Natural killer cell (primary cell): ENCODE measurements around the gene C13orf42. TPM values are rescaled to one million over a fixed set of nuclear protein-coding genes. Genes with fewer than 3 reads are reported as not detected.

Source experiments
- ATAC-seq, 3 donors: fragments of 150-1000 bp in 2 of 3; fragments of 200-7000 bp in 1 of 3; cut with Tn5 transposase; 1 replicate in 1 of 3; 2 replicates in 2 of 3; pipeline ENCODE4 v1.10.0; 2021; ENCODE audit warnings: mild to moderate bottlenecking in 2 of 3, moderate library complexity in 2 of 3
- DNase-seq, 2 donors: peaks; one replicate each; pipeline versions ENCODE4 v3.0.0 to v3.0.0-alpha.2; 2013 to 2021; ENCODE audit warnings: mixed read lengths in 1 of 2
- H3K27ac ChIP-seq: one replicate; pipeline ENCODE4 v1.5.1; 2013; ENCODE audit warnings: mild to moderate bottlenecking, low read length
- H3K27me3 ChIP-seq: one replicate; pipeline ENCODE4 v1.6.1; 2013; ENCODE audit warnings: low read length; ENCODE audit not compliant: control insufficient read depth, insufficient read depth
- H3K36me3 ChIP-seq: one replicate; pipeline ENCODE4 v1.6.1; 2013; ENCODE audit warnings: low read length; ENCODE audit not compliant: control insufficient read depth, insufficient read depth
- H3K4me1 ChIP-seq: one replicate; pipeline ENCODE4 v1.6.1; 2013; ENCODE audit warnings: low read length; ENCODE audit not compliant: control insufficient read depth, insufficient read depth
- H3K4me3 ChIP-seq: one replicate; pipeline ENCODE4 v1.5.1; 2013; ENCODE audit warnings: low read length
- H3K9me3 ChIP-seq: one replicate; pipeline ENCODE4 v1.6.1; 2013; ENCODE audit warnings: low read length; ENCODE audit not compliant: control insufficient read depth, insufficient read depth
- H3K27ac Mint-ChIP-seq, 2 donors: one replicate each; pipeline ENCODE4 v1.8.0; 2022; ENCODE audit warnings: mild to moderate bottlenecking in 2 of 2, mixed read lengths in 2 of 2, moderate library complexity in 1 of 2
- H3K27me3 Mint-ChIP-seq, 2 donors: one replicate each; pipeline ENCODE4 v1.8.0; 2022; ENCODE audit warnings: low read depth in 2 of 2, mixed read lengths in 2 of 2
- H3K36me3 Mint-ChIP-seq: one replicate; pipeline ENCODE4 v1.8.0; 2022; ENCODE audit warnings: mixed read lengths
- H3K4me1 Mint-ChIP-seq, 2 donors: one replicate each; pipeline ENCODE4 v1.8.0; 2022; ENCODE audit warnings: mixed read lengths in 2 of 2
- H3K4me3 Mint-ChIP-seq: one replicate; pipeline ENCODE4 v1.8.0; 2022; ENCODE audit warnings: mild to moderate bottlenecking, moderate library complexity, mixed read lengths
- H3K9me3 Mint-ChIP-seq, 2 donors: one replicate each; pipeline ENCODE4 v1.8.0; 2022; ENCODE audit warnings: mixed read lengths in 2 of 2
- CTCF ChIP-seq: fragments of 200-600 bp; IDR thresholded peaks from one replicate; pipeline ENCODE4 v1.8.0; 2022; ENCODE audit warnings: antibody characterized with exemption
- WGBS: methylation state at CpG from one replicate; pipeline ENCODE4 v1.1.7; 2013; ENCODE audit warnings: missing lambda C conversion rate; ENCODE audit not compliant: insufficient coverage; 5-methylcytosine and 5-hydroxymethylcytosine counted together
- intact Hi-C: fragments of 100-400 bp; cut with micrococcal nuclease; formaldehyde crosslinking; loops from one replicate; pipeline ENCODE4 v1.14.2; 2022
- total RNA-seq, 4 donors: library from RNA; stranded (reverse); fragments of 120-200 nt in 1 of 4; gene quantifications; one replicate each; pipeline versions ENCODE4 v1.2.3 to v1.2.4, GENCODE V29; 2013 to 2022

Gene C13orf42
- total RNA-seq, 3 donors from 2014 or later (not counting 1 experiment from before 2014, with no cell fraction given) = not detected

- Histone ChIP-seq H3K36me3 (no peaks in the 10 kb centered on the region), H3K9me3 (no peaks in the 10 kb centered on the region), H3K27ac (peak overlapping the region; percentile 31), H3K27me3 (no peaks in the 10 kb centered on the region), H3K4me1 (peaks cover 26% of the 10 kb centered on the region), H3K4me3 (no peak overlapping the region)
- peak overlapping the region in 1 of 2 donors; percentile 18 for H3K27ac Mint-ChIP-seq
- no peaks in the 10 kb centered on the region for H3K36me3 Mint-ChIP-seq
- TF ChIP-seq CTCF = no peak
- peak in 1 of 2 donors; percentile 14 for DNase-seq
- peaks cover 14 to 28% of the 10 kb centered on the region in 2 donors for H3K27me3 Mint-ChIP-seq
- ATAC-seq = peak; percentile 66 to 69 (median 67)
- H3K4me3 Mint-ChIP-seq = no peak overlapping the region
- H3K9me3 Mint-ChIP-seq = no peaks in the 10 kb centered on the region
- intact Hi-C loops = loop anchor here (5.0 to 10.0 kb wide), 2 partner anchors 154 to 261 kb away; no protein-coding TSS in a partner anchor
- H3K4me1 Mint-ChIP-seq = peaks cover 14 to 17% of the 10 kb centered on the region in 2 donors
- 12% methylated on average over 14 of the region's 15 CpGs for WGBS
Observed at GRCh38 chr13:51066091-51066831, 44.8 kb downstream of the C13orf42 start.

DNA sequence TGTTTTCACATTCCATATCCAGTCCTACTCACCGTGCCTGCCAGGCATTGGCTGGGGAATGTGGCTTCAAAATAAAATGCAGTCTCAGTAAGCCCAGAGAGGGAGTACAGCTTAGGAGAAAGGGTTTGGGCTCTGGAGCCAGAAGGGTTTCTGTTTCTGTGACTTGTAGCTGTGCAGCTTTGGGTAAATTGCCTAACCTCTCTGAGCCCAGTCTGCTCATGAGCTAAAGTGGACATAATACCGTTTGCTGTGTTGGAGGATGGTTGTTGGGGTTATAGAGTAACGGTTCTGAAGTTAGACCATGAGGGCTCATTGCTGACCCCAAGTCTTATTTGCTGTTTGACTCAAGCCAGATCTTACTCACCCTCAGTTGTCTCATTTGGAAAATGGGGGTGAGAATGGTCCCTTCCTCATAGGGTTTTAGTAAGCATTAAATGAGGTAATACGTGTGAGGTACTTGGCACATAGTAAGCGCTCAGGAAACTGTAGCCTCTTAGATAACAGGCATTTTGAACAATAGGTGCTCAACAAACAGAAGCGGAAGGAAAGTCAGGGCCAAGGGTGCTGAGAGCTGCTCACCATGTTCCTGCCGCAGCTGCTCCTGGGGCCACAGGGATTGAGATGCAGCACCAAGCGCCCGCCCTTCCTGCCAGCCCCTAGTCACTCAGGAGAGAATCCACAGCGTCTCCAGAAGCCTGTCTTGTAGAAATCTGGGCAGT, 45.5 kb downstream of the C13orf42 start:
- H3K27ac ChIP-seq = peak overlapping the region; percentile 13
- WGBS = 59% methylated on average over 10 of the region's 10 CpGs
- H3K36me3 ChIP-seq = no peaks in the 10 kb centered on the region
- peaks cover 14 to 28% of the 10 kb centered on the region in 2 donors for H3K27me3 Mint-ChIP-seq
- ATAC-seq (peak in 1 of 3 donors; percentile 2), DNase-seq (no peak)
- H3K27ac Mint-ChIP-seq = no peak overlapping the region
- intact Hi-C loops = loop anchor here (5.0 to 10.0 kb wide), 2 partner anchors 153 to 261 kb away; no protein-coding TSS in a partner anchor
- H3K4me3 Mint-ChIP-seq = no peak overlapping the region
- H3K36me3 Mint-ChIP-seq = no peaks in the 10 kb centered on the region
- no peaks in the 10 kb centered on the region for H3K9me3 Mint-ChIP-seq
- H3K27me3 ChIP-seq = no peaks in the 10 kb centered on the region
- TF ChIP-seq CTCF = no peak
- no peaks in the 10 kb centered on the region for H3K9me3 ChIP-seq
- H3K4me1 ChIP-seq = peaks cover 26% of the 10 kb centered on the region
- H3K4me1 Mint-ChIP-seq = peaks cover 14 to 17% of the 10 kb centered on the region in 2 donors
- no peak overlapping the region for H3K4me3 ChIP-seq

- ATAC-seq = no peak
- intact Hi-C loops = loop anchor here (5.0 to 10.0 kb wide), 2 partner anchors 152 to 260 kb away; no protein-coding TSS in a partner anchor
- H3K9me3 Mint-ChIP-seq = no peaks in the 10 kb centered on the region
Observed at GRCh38 chr13:51064753-51065152, 46.3 kb downstream of the C13orf42 start.

More at GRCh38 chr13:51064753-51065152, 46.3 kb downstream of the C13orf42 start:
- no peak for DNase-seq
- H3K36me3 ChIP-seq = no peaks in the 10 kb centered on the region
- WGBS = 95% methylated on average over 4 of the region's 4 CpGs
- H3K27me3 ChIP-seq = no peaks in the 10 kb centered on the region
- Mint-ChIP-seq H3K4me1 (peaks cover 14 to 17% of the 10 kb centered on the region in 2 donors), H3K4me3 (no peak overlapping the region), H3K36me3 (no peaks in the 10 kb centered on the region), H3K27me3 (peaks cover 14 to 28% of the 10 kb centered on the region in 2 donors), H3K27ac (no peak overlapping the region)
- peaks cover 21% of the 10 kb centered on the region for H3K4me1 ChIP-seq
- no peak overlapping the region for H3K27ac ChIP-seq
- no peak for TF ChIP-seq CTCF
- no peak overlapping the region for H3K4me3 ChIP-seq
- no peaks in the 10 kb centered on the region for H3K9me3 ChIP-seq
